ENCODE results near the gene WDR17.

The WDR17 gene

DNA sequence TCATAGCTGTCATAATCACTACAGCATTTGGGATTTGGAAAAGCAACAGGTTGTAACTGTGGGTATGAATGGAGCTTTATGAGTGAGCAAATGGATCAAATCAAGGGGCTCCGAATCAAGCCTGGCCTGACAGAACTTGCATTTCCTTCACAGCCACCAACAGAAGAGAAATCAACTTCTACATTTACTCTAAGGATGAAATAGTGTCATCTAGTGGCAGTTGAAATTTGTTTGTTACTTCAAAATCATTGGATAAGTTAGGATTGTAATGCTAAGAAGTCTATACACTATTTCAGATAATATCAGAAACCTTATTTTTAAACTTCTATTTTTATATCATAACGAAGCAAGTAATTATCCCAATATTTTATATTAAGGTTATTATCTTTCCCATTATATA, 10.7 kb upstream of the WDR17 start:
- Histone ChIP-seq H4K8ac (ENCODE audit: low read depth, low read length) (no peak overlapping the region), H3K23ac (ENCODE audit: low read depth, low read length, poor library complexity) (no peak overlapping the region), H2AK5ac (ENCODE audit: low read depth, low read length) (no peak overlapping the region), H3K9me3 (replicated peaks in 1 of 2; ENCODE audit: control insufficient read depth in 2 of 2, insufficient read depth in 1 of 2, low read depth in 1 of 2, low read length in 2 of 2) (no peaks in the 10 kb centered on the region), H2AFZ (ENCODE audit: low read length) (peak overlapping the region; percentile 40), H3K4me2 (ENCODE audit: insufficient read depth, low read length, poor library complexity, severe bottlenecking) (no peak overlapping the region), H3K9ac (ENCODE audit: low read depth, low read length, poor library complexity) (no peak overlapping the region), H3K4ac (ENCODE audit: low read length) (no peak overlapping the region), H3K4me3 (ENCODE audit: low read length in 2 of 2) (no peak overlapping the region), H3K27ac (replicated peaks; ENCODE audit: low read length) (no peak overlapping the region), H2BK12ac (ENCODE audit: low read length) (no peak overlapping the region), H2BK120ac (ENCODE audit: low read depth, low read length) (no peak overlapping the region), H3K79me1 (ENCODE audit: low read depth, low read length) (no peaks in the 10 kb centered on the region), H3K14ac (ENCODE audit: low read length) (no peak overlapping the region), H2BK5ac (ENCODE audit: low read length) (no peak overlapping the region), H3K36me3 (replicated peaks in 1 of 2; ENCODE audit: control insufficient read depth in 2 of 2, insufficient read depth in 2 of 2, low read length in 2 of 2) (no peaks in the 10 kb centered on the region), H4K91ac (ENCODE audit: low read depth, low read length, poor library complexity) (no peak overlapping the region), H3K18ac (ENCODE audit: low read length) (no peak overlapping the region), H3K4me1 (ENCODE audit: control insufficient read depth in 2 of 2, insufficient read depth in 1 of 2, low read depth in 1 of 2, low read length in 2 of 2) (no peaks in the 10 kb centered on the region), H3K27me3 (ENCODE audit: control insufficient read depth in 3 of 3, insufficient read depth in 3 of 3, low read depth in 1 of 3, low read length in 3 of 3) (no peaks in the 10 kb centered on the region), H2BK15ac (ENCODE audit: low read length) (no peak overlapping the region)
- no peak for DNase-seq (ENCODE audit: low spot score)
- no CpG with 5 or more reads among the region's 2 CpGs for WGBS, 2 donors (ENCODE audit: extremely low coverage in 2 of 2, insufficient read length in 2 of 2, insufficient replicate concordance in 1 of 2)

DNA sequence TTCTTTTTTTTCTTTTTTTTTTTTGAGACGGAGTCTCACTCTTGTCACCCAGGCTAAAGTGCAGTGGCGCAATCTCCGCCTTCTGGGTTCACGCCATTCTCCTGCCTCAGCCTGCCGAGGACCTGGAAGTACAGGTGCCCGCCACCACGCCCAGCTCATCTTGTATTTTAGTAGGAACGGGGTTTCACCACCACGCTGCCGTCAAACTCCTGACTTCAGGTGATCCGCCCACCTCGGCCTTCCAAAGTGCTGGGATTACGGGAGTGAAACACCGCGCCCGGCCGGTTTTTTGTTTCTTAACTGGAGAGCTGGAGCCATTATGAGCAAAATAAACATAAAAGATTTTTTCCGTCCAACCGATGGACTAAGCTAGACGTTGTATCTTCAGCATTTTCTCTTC, 1.9 kb upstream of the WDR17 start:
- no peak overlapping the region for H2BK12ac ChIP-seq (ENCODE audit: low read length)
- no peak overlapping the region for H4K91ac ChIP-seq (ENCODE audit: low read depth, low read length, poor library complexity)
- H2BK5ac ChIP-seq (ENCODE audit: low read length) = no peak overlapping the region
- no peaks in the 10 kb centered on the region for H3K27me3 ChIP-seq (ENCODE audit: control insufficient read depth in 3 of 3, insufficient read depth in 3 of 3, low read depth in 1 of 3, low read length in 3 of 3)
- peaks cover 0 to 3% of the 10 kb centered on the region in 2 donors for H3K4me1 ChIP-seq (ENCODE audit: control insufficient read depth in 2 of 2, insufficient read depth in 1 of 2, low read depth in 1 of 2, low read length in 2 of 2)
- H4K8ac ChIP-seq (ENCODE audit: low read depth, low read length) = no peak overlapping the region
- H2BK15ac ChIP-seq (ENCODE audit: low read length) = no peak overlapping the region
- no peak overlapping the region for H3K14ac ChIP-seq (ENCODE audit: low read length)
- no peak overlapping the region for H3K27ac ChIP-seq (replicated peaks; ENCODE audit: low read length)
- H2AFZ ChIP-seq (ENCODE audit: low read length) = no peak overlapping the region
- no peak overlapping the region for H2BK120ac ChIP-seq (ENCODE audit: low read depth, low read length)
- no peak overlapping the region for H3K4ac ChIP-seq (ENCODE audit: low read length)
- H3K36me3 ChIP-seq (replicated peaks in 1 of 2; ENCODE audit: control insufficient read depth in 2 of 2, insufficient read depth in 2 of 2, low read length in 2 of 2) = no peaks in the 10 kb centered on the region
- H3K79me1 ChIP-seq (ENCODE audit: low read depth, low read length) = no peaks in the 10 kb centered on the region
- H3K4me2 ChIP-seq (ENCODE audit: insufficient read depth, low read length, poor library complexity, severe bottlenecking) = no peak overlapping the region
- H3K18ac ChIP-seq (ENCODE audit: low read length) = no peak overlapping the region
- no peak for DNase-seq (ENCODE audit: low spot score)
- H3K4me3 ChIP-seq (ENCODE audit: low read length in 2 of 2) = no peak overlapping the region
- no CpG with 5 or more reads among the region's 20 CpGs for WGBS, 2 donors (ENCODE audit: extremely low coverage in 2 of 2, insufficient read length in 2 of 2, insufficient replicate concordance in 1 of 2)
- no peak overlapping the region for H3K23ac ChIP-seq (ENCODE audit: low read depth, low read length, poor library complexity)
- H3K9me3 ChIP-seq (replicated peaks in 1 of 2; ENCODE audit: control insufficient read depth in 2 of 2, insufficient read depth in 1 of 2, low read depth in 1 of 2, low read length in 2 of 2) = no peaks in the 10 kb centered on the region
- no peak overlapping the region for H2AK5ac ChIP-seq (ENCODE audit: low read depth, low read length)
- no peak overlapping the region for H3K9ac ChIP-seq (ENCODE audit: low read depth, low read length, poor library complexity)

DNA sequence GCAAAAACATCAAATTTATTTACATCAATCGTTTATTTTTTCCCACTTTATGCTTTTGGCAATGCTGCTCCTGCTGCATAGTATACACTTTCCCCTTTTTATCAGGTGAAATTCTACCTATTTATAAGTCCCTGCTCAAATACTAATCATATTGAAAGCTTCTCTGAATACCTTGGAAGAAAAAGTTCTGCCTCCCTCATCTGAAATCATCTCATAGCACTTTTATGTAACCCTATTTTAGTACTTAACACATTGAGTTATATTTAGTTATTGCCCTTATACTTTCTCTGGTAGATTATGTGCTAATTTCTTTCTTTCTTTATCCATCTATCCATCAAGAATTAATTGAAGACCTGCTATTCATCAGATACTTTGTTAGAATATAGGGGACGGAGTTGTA, 1.1 kb upstream of the WDR17 start:
- H3K18ac ChIP-seq (ENCODE audit: low read length) = no peak overlapping the region
- no peak overlapping the region for H3K14ac ChIP-seq (ENCODE audit: low read length)
- H2AFZ ChIP-seq (ENCODE audit: low read length) = peak overlapping the region; percentile 15
- no peak overlapping the region for H4K91ac ChIP-seq (ENCODE audit: low read depth, low read length, poor library complexity)
- no peak overlapping the region for H3K4me3 ChIP-seq (ENCODE audit: low read length in 2 of 2)
- peaks cover 0 to 3% of the 10 kb centered on the region in 2 donors for H3K4me1 ChIP-seq (ENCODE audit: control insufficient read depth in 2 of 2, insufficient read depth in 1 of 2, low read depth in 1 of 2, low read length in 2 of 2)
- no peak overlapping the region for H3K4ac ChIP-seq (ENCODE audit: low read length)
- no peak overlapping the region for H3K4me2 ChIP-seq (ENCODE audit: insufficient read depth, low read length, poor library complexity, severe bottlenecking)
- no CpG with 5 or more reads among the region's 2 CpGs for WGBS, 2 donors (ENCODE audit: extremely low coverage in 2 of 2, insufficient read length in 2 of 2, insufficient replicate concordance in 1 of 2)
- no peaks in the 10 kb centered on the region for H3K79me1 ChIP-seq (ENCODE audit: low read depth, low read length)
- no peak overlapping the region for H2BK120ac ChIP-seq (ENCODE audit: low read depth, low read length)
- H3K27me3 ChIP-seq (ENCODE audit: control insufficient read depth in 3 of 3, insufficient read depth in 3 of 3, low read depth in 1 of 3, low read length in 3 of 3) = no peaks in the 10 kb centered on the region
- H2BK12ac ChIP-seq (ENCODE audit: low read length) = no peak overlapping the region
- no peak overlapping the region for H2AK5ac ChIP-seq (ENCODE audit: low read depth, low read length)
- H3K23ac ChIP-seq (ENCODE audit: low read depth, low read length, poor library complexity) = no peak overlapping the region
- H4K8ac ChIP-seq (ENCODE audit: low read depth, low read length) = no peak overlapping the region
- H3K9me3 ChIP-seq (replicated peaks in 1 of 2; ENCODE audit: control insufficient read depth in 2 of 2, insufficient read depth in 1 of 2, low read depth in 1 of 2, low read length in 2 of 2) = no peaks in the 10 kb centered on the region
- no peak overlapping the region for H3K27ac ChIP-seq (replicated peaks; ENCODE audit: low read length)
- no peaks in the 10 kb centered on the region for H3K36me3 ChIP-seq (replicated peaks in 1 of 2; ENCODE audit: control insufficient read depth in 2 of 2, insufficient read depth in 2 of 2, low read length in 2 of 2)
- H2BK15ac ChIP-seq (ENCODE audit: low read length) = no peak overlapping the region
- no peak overlapping the region for H3K9ac ChIP-seq (ENCODE audit: low read depth, low read length, poor library complexity)
- H2BK5ac ChIP-seq (ENCODE audit: low read length) = no peak overlapping the region
- no peak for DNase-seq (ENCODE audit: low spot score)

- no peak overlapping the region for H4K91ac ChIP-seq (ENCODE audit: low read depth, low read length, poor library complexity)
- no peak overlapping the region for H2AK5ac ChIP-seq (ENCODE audit: low read depth, low read length)
- H3K79me1 ChIP-seq (ENCODE audit: low read depth, low read length) = no peaks in the 10 kb centered on the region
- H3K18ac ChIP-seq (ENCODE audit: low read length) = no peak overlapping the region
- no peak overlapping the region for H3K27ac ChIP-seq (replicated peaks; ENCODE audit: low read length)
- no peak overlapping the region for H2BK5ac ChIP-seq (ENCODE audit: low read length)
- WGBS, 2 donors (ENCODE audit: extremely low coverage in 2 of 2, insufficient read length in 2 of 2, insufficient replicate concordance in 1 of 2) = no CpG with 5 or more reads among the region's 6 CpGs
- no peak overlapping the region for H2BK15ac ChIP-seq (ENCODE audit: low read length)
- no peaks in the 10 kb centered on the region for H3K9me3 ChIP-seq (replicated peaks in 1 of 2; ENCODE audit: control insufficient read depth in 2 of 2, insufficient read depth in 1 of 2, low read depth in 1 of 2, low read length in 2 of 2)
- peaks cover 0 to 3% of the 10 kb centered on the region in 2 donors for H3K4me1 ChIP-seq (ENCODE audit: control insufficient read depth in 2 of 2, insufficient read depth in 1 of 2, low read depth in 1 of 2, low read length in 2 of 2)
- H2BK120ac ChIP-seq (ENCODE audit: low read depth, low read length) = no peak overlapping the region
- no peak overlapping the region for H3K9ac ChIP-seq (ENCODE audit: low read depth, low read length, poor library complexity)
- H3K27me3 ChIP-seq (ENCODE audit: control insufficient read depth in 3 of 3, insufficient read depth in 3 of 3, low read depth in 1 of 3, low read length in 3 of 3) = no peaks in the 10 kb centered on the region
- no peak for DNase-seq (ENCODE audit: low spot score)
- no peak overlapping the region for H3K14ac ChIP-seq (ENCODE audit: low read length)
- no peak overlapping the region for H3K4ac ChIP-seq (ENCODE audit: low read length)
- no peak overlapping the region for H4K8ac ChIP-seq (ENCODE audit: low read depth, low read length)
- peak overlapping the region; percentile 61 for H2AFZ ChIP-seq (ENCODE audit: low read length)
- no peak overlapping the region for H3K4me2 ChIP-seq (ENCODE audit: insufficient read depth, low read length, poor library complexity, severe bottlenecking)
- H3K23ac ChIP-seq (ENCODE audit: low read depth, low read length, poor library complexity) = no peak overlapping the region
- no peak overlapping the region for H2BK12ac ChIP-seq (ENCODE audit: low read length)
- no peaks in the 10 kb centered on the region for H3K36me3 ChIP-seq (replicated peaks in 1 of 2; ENCODE audit: control insufficient read depth in 2 of 2, insufficient read depth in 2 of 2, low read length in 2 of 2)
- peak overlapping the region in 1 of 2 donors; percentile 81 for H3K4me3 ChIP-seq (ENCODE audit: low read length in 2 of 2)
Measured at GRCh38 chr4:176066757-176067156, 1.1 kb downstream of the WDR17 start.
